Heart right ventricle (tissue), 16 donors: Measurements from ENCODE around the gene STMND1. TPM values are rescaled to one million over a fixed set of nuclear protein-coding genes. Genes with fewer than 3 reads are reported as not detected.

Source experiments
- ATAC-seq, 8 donors: fragments of 200-7000 bp; cut with Tn5 transposase; one replicate each; pipeline ENCODE4 v1.9.1; 2020; ENCODE audit warnings: mild to moderate bottlenecking in 8 of 8, moderate library complexity in 8 of 8, moderate number of reproducible peaks in 1 of 8
- DNase-seq, 2 donors: peaks; one replicate each; pipeline ENCODE4 v3.0.0-alpha.2; 2020
- H3K27ac ChIP-seq, 10 donors: fragments of 200-600 bp; sonication (generic) in 2 of 10; one replicate each; pipeline versions ENCODE4 v1.5.0 to v1.8.0; 2020 to 2022; ENCODE audit warnings: mild to moderate bottlenecking in 3 of 10
- H3K27me3 ChIP-seq, 7 donors: fragments of 200-600 bp; one replicate each; pipeline ENCODE4 v1.8.0; 2021 to 2022; ENCODE audit warnings: mild to moderate bottlenecking in 2 of 7
- H3K36me3 ChIP-seq, 9 donors: fragments of 200-600 bp; sonication (generic) in 1 of 9; one replicate each; pipeline versions ENCODE4 v1.5.0 to v1.8.0; 2020 to 2022; ENCODE audit warnings: mild to moderate bottlenecking in 2 of 9
- H3K4me1 ChIP-seq, 9 donors: fragments of 200-600 bp; sonication (generic) in 1 of 9; one replicate each; pipeline versions ENCODE4 v1.5.0 to v1.8.0; 2020 to 2022; ENCODE audit warnings: mild to moderate bottlenecking in 4 of 9
- H3K4me3 ChIP-seq, 10 donors: fragments of 200-600 bp; sonication (generic) in 2 of 10; one replicate each; pipeline versions ENCODE4 v1.5.0 to v1.8.0; 2020 to 2022; ENCODE audit warnings: mild to moderate bottlenecking in 7 of 10, moderate library complexity in 2 of 10
- H3K9me3 ChIP-seq, 11 donors: fragments of 200-600 bp in 10 of 11; sonication (generic) in 2 of 11; one replicate each; pipeline versions ENCODE4 v1.5.0 to v1.8.0; 2013 to 2022; ENCODE audit warnings: mild to moderate bottlenecking in 2 of 11, control low read depth in 1 of 11, moderate library complexity in 1 of 11
- WGBS, 2 donors: extraction: QIAGEN DNeasy Blood & Tissue Kit; methylation state at CpG; one replicate each; pipeline ENCODE4 v1.1.7; 2013; ENCODE audit warnings: inconsistent platforms in 1 of 2; 5-methylcytosine and 5-hydroxymethylcytosine counted together
- intact Hi-C, 10 donors: fragments of 100-400 bp; cut with DNase I; formaldehyde crosslinking; loops; one replicate each; pipeline versions ENCODE4 v1.11.1 to v1.14.2; 2022
- polyA plus RNA-seq, 2 donors: library from polyadenylated mRNA; stranded (reverse); fragments of 200-250 nt; gene quantifications; one replicate each; pipeline ENCODE4 v1.2.3, GENCODE V29; 2013
- total RNA-seq, 10 donors: library from RNA; stranded (reverse); fragmentation: NEBNext Ultra II Directional in 3 of 10; extraction: Animal tissue kit (Norgen Biotek cat#: 25700) in 3 of 10; gene quantifications; one replicate each; pipeline versions ENCODE4 v1.2.1 to v1.2.4, GENCODE V29; 2021 to 2023
- TF ChIP-seq, protein P1 (sequence below), 9 donors: fragments of 200-600 bp; sonication (generic) in 2 of 9; IDR thresholded peaks; one replicate each; pipeline versions ENCODE4 v1.5.0 to v1.8.0; 2021 to 2022; ENCODE audit warnings: antibody characterized with exemption in 9 of 9, mild to moderate bottlenecking in 5 of 9, moderate library complexity in 1 of 9
- donor health status: Arrhythmogenic right ventricular cardiomyopathy.
- donor health status: ischemic (EF 13 %, LVEDD 7.1; RV severe dilation, severe dysfunction).
- donor health status: healthy with polysubstance abuse.
- donor health status: DM: no; HTN: yes; CAD: no.
- donor health status: DM: no; HTN: no; CAD: no.
- donor health status: ischemic (EF 25% LVEDD 6.9; RV normal size, moderate dysfunction).
- donor health status: ischemic (EF 25% LVEDD 5.7; RV mildly dilated, moderate dysfunction).
- donor health status: healthy.
- donor health status: DM: yes; HTN: yes; CAD: no.
- donor health status: Ischemic cardiomyopathy.
- donor health status: ischemic (EF 35%, LVEDD 5.7; RV mildly dilated, moderate dysfunction).
- donor health status: nonischemic (EF 11% LVEDD 7.7; RV severe dilation, severe dysfunction).
- donor health status: DM: yes; HTN: yes; CAD: no.
- donor health status: PGD.
- donor health status: ischemic (EF 29% LVEDD 5.4; RV normal size, mild dysfunction).
- donor health status: nonischemic (EF 23%, LVEDD 6.1; RV moderate dilation, normal function).

Gene STMND1
- total and polyA plus RNA-seq, 12 donors, result not detected

DNA sequence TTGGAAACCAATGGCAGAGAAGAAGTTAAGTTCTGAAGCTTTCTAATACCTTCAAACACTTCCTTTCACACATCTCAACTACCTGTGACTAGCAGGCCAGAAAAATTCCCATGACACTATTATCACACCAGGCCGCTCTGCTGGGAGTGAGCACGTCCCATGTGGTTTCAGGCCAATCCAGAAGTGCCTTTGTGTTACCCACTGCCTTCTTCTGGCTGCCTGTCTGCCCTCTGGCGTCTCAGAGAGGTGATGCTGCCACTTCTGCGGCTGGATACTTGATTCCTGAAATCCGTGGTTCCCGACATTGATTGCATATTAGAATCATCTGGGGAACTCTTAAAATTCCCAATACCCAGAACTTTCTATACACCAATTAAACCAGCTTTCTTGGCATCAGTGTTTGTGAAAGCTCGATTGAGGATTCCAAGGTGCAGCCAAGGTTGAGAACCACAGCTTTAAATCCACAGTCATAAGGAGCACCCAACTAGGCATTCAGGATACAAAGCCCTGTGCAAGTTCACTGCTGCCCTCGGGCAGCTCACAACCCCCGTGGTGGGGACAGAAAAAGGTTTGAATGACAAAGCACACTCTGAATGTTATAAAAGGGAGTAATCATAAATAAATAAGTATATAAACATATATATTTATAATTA lies 65.6 kb downstream of the STMND1 start:
- DNase-seq, result peak; percentile 34 to 55
- H3K4me3 ChIP-seq, result no peak overlapping the region
- intact Hi-C loops, result loop anchor here in 3 of 10 donors (5.0 to 10.0 kb wide), 3 partner anchors 107 to 115 kb away; partner anchors contain the start of gene RBM24 (in 1 of the 3)
- H3K4me1 ChIP-seq, result peaks cover 0 to 6% (median 0%) of the 10 kb centered on the region in 9 donors
- peak overlapping the region in 4 of 10 donors; percentile 18 to 48 (median 38) for H3K27ac ChIP-seq
- 19 to 24% methylated on average over 9 of the region's 9 CpGs for WGBS, 2 donors
- TF ChIP-seq, protein P1, sequence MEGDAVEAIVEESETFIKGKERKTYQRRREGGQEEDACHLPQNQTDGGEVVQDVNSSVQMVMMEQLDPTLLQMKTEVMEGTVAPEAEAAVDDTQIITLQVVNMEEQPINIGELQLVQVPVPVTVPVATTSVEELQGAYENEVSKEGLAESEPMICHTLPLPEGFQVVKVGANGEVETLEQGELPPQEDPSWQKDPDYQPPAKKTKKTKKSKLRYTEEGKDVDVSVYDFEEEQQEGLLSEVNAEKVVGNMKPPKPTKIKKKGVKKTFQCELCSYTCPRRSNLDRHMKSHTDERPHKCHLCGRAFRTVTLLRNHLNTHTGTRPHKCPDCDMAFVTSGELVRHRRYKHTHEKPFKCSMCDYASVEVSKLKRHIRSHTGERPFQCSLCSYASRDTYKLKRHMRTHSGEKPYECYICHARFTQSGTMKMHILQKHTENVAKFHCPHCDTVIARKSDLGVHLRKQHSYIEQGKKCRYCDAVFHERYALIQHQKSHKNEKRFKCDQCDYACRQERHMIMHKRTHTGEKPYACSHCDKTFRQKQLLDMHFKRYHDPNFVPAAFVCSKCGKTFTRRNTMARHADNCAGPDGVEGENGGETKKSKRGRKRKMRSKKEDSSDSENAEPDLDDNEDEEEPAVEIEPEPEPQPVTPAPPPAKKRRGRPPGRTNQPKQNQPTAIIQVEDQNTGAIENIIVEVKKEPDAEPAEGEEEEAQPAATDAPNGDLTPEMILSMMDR (IDR thresholded peaks at IDR 0.05), result peak in 8 of 9 donors; percentile 33 to 73 (median 50)
- H3K27me3 ChIP-seq, result no peaks in the 10 kb centered on the region
- H3K9me3 ChIP-seq, result no peaks in the 10 kb centered on the region
- H3K36me3 ChIP-seq, result no peaks in the 10 kb centered on the region
- ATAC-seq, result peak; percentile 67 to 97 (median 89)

DNA sequence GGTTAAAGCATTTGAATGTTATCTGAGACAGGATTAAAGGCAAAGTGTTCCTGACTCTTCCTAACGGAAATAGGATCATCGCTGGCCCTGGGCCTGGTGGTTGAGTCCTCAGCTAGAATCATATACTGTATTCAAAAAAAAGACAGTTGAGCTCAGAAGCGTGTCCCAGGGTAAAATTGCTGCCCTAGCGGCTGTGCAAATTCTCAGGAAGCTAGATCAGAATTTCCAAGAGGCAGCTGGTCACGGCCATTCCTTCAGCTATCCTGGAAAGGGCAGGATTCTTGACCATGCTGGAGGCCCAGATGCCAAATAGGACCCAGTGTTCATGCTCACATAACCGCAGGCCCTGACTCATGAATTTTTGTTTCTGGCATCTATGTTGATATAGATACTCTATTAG lies 67.4 kb downstream of the STMND1 start:
- H3K27me3 ChIP-seq, result no peaks in the 10 kb centered on the region
- H3K4me1 ChIP-seq, result peaks cover 0 to 6% (median 0%) of the 10 kb centered on the region in 9 donors
- ATAC-seq (no peak), DNase-seq (no peak)
- no peaks in the 10 kb centered on the region for H3K9me3 ChIP-seq
- H3K4me3 ChIP-seq, result no peak overlapping the region
- no peak overlapping the region for H3K27ac ChIP-seq
- TF ChIP-seq, protein P1 (IDR thresholded peaks at IDR 0.05), result no peak
- H3K36me3 ChIP-seq, result no peaks in the 10 kb centered on the region
- WGBS, 2 donors, result 57 to 59% methylated on average over 6 of the region's 6 CpGs
- intact Hi-C loops, result loop anchor here in 3 of 10 donors (5.0 to 10.0 kb wide), 3 partner anchors 106 to 113 kb away; partner anchors contain the start of gene RBM24 (in 1 of the 3)

DNA sequence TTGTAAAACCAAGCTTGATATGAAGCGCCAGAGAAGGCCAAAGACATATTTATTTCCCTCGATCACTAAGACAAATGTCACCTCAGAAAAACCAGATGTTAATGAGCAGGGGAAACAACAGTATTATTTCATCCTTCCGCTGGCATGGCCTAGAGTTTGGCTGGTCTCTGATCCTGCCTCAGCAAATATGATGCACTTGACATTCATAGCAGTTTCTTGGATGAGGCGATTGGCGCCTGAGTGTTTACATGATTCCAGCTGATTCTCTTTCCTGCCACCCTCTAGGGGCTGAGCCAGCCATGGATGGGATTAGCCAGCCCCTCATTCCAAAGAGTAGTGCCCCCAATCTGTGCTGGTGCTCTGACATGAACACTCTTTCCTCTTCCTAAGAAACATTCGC lies 67.9 kb downstream of the STMND1 start:
- WGBS, 2 donors, result 89 to 91% methylated on average over 6 of the region's 6 CpGs
- no peak overlapping the region for H3K27ac ChIP-seq

DNA sequence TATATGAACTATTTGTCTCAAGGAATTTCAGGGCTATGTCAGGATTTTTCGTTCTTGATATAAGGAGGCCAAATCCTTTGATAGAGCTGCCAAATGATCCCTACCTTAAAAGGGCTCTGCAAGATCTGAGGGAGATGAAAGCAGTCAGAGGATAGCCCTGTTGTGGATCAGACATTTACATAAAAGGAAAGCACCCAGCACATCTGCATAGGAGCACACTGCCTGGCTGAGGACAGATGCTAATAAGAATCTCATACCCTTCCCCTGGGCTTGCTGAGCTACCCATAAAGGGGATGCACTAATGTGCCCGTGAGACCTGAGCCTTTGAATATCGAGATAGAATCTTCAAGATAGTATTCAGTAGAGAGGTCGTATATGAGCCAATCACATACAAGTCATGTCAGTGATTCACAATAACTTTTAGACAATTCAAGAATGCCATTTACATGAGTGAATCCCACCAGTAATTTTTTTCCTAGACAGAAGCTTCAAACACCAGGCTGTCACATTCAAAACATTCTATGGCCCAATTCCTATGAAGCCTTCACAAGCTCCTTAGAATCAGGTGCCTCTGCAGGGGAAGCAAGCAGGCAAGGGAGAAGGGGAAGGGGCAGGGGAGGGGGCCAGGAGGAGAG lies 71.1 kb downstream of the STMND1 start:
- intact Hi-C loops, result no loop called here
- Histone ChIP-seq H3K9me3 (no peaks in the 10 kb centered on the region), H3K36me3 (no peaks in the 10 kb centered on the region), H3K4me3 (no peak overlapping the region), H3K27me3 (no peaks in the 10 kb centered on the region), H3K4me1 (peaks cover 0 to 6% (median 0%) of the 10 kb centered on the region in 9 donors), H3K27ac (no peak overlapping the region)
- WGBS, 2 donors, result 60 to 63% methylated on average over 4 of the region's 4 CpGs
- TF ChIP-seq, protein P1 (IDR thresholded peaks at IDR 0.05), result no peak
- DNase-seq, result no peak
- no peak for ATAC-seq

More for the DNA sequence above, 67.9 kb downstream of the STMND1 start:
- intact Hi-C loops, result loop anchor here in 3 of 10 donors (5.0 to 10.0 kb wide), 3 partner anchors 105 to 113 kb away; partner anchors contain the start of gene RBM24 (in 1 of the 3)
- H3K36me3 ChIP-seq, result no peaks in the 10 kb centered on the region
- no peaks in the 10 kb centered on the region for H3K27me3 ChIP-seq
- TF ChIP-seq, protein P1 (IDR thresholded peaks at IDR 0.05), result no peak
- no peaks in the 10 kb centered on the region for H3K9me3 ChIP-seq
- H3K4me1 ChIP-seq, result peaks cover 0 to 6% (median 0%) of the 10 kb centered on the region in 9 donors
- H3K4me3 ChIP-seq, result no peak overlapping the region
- DNase-seq (no peak), ATAC-seq (no peak)
